Measurements from ENCODE around the gene CHRNG.
A peak's percentile ranks its signal among the peaks of the same experiment; 100 is the strongest.

CHRNG gene

DNA sequence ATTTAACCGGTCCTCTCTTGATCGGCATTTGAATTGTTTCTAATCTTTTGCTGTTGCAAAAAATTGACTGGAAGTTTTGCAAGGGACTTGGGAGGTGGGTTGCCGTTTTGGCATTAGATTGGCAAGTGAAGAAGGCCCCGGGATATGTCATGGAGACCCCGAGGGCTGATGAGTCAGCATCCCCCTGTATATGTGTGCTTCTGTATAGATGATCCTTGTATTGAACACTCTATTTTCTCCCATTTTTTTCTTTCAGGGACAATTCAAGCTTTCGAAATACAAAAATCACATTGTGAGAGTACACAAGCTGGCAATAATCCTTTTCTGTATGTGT lies 41.1 kb downstream of the CHRNG start:
- no peak for DNase-seq

DNA sequence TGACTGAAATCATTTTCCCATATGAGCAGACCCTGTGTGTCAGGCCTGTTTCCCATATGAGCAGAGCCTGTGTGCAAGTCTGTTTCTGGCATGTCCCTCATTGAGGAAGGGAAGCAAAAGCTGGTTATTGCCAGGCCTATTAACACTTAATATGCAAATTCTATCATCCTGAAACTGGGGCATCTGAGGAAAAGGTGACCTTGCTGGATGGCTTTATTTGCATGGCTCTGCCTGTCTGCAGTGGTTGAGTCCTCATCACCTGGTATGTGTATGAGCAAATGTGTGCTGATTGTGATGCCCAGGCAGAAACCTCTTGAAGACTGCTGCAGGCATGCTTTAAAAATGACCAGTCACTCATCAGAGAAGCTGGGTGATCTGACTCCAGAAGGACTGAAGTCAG lies 42.2 kb downstream of the CHRNG start:
- DNase-seq, result no peak

DNA sequence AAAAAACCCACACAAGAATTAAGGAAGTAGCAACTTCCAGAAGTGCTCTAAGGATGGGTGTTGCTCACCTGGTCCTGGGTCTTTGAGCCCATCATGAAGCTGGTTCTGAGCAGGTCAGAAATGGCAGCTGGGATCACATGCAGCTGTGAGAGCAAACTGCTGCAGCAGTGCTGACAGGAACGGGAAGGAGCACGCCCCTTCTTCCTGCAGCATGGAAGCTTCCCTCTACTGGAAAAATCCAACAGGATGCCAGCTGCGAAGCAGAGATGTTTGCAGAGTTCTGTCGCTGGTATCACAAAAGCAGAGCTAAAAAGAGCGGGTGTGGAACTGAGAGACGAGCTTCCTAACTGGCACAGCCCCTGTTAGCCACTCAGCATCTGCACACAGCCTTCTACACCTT lies 44.7 kb downstream of the CHRNG start:
- no peak for DNase-seq

DNA sequence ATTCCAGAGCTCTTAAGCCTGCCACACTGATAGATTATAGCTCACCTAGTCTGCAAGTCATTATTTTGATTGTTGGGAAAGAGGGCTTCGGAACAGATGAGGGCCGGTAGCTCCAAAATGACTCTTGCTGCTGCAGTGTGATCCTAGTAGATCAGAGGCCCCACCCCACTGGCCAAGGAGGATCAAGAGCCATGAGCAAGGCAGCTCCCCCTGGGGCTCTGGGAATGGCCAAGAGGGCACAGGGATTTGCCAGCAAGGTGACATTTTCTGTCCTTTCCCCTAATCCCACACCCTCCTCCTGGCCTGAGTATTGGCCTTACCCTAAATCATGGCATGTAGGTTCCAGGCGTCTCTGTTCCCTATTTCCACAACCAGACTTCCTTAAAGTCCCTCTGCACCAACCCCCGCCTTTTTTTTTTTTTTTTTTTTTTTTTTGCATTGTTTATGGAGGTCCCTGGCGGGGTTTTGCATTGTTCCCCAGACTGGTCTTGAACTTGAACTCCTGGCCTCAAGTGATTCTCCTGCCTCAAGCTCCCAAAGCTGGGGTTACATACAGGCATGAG lies 47.5 kb downstream of the CHRNG start:
- no peak for DNase-seq

DNA sequence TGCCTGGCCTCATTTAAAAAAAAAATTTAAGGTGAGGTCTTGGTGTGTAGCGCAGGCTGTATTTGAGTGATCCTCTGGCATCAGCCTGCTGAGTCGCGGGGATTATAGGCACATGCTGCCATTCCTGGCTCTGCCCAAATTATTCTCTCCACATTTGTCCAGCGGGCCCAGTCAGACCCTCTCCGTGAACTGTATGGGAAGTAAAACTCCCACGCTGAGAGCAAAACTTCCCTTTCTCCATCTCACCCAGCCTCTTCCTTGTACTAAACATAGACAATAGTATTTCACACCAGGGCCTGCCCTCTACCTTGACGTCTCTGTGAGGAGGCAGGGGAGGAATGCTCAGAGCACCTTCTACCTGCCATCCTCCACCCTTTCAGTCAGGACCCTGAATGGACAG lies 48.0 kb downstream of the CHRNG start:
- no peak for DNase-seq

DNA sequence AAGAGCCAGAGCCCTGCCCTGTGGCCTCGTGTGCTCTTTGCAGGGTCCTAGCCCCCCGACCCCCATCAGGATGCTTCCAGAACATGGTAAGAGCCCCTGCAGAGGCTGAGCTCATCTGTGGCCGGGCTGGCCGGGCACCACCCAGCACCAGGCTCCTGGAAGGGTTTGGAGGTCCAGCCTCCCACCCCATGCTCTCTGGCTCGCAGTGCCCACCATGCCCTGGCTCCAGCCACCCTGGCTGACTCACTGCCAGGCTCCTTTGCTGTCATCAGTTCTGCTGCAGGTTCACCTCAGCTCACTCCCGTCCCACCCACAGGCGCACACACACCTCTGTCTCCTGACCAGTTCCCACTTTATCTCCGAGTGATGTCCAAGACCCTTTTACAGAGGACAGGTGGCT lies 48.5 kb downstream of the CHRNG start:
- no peak for DNase-seq

DNA sequence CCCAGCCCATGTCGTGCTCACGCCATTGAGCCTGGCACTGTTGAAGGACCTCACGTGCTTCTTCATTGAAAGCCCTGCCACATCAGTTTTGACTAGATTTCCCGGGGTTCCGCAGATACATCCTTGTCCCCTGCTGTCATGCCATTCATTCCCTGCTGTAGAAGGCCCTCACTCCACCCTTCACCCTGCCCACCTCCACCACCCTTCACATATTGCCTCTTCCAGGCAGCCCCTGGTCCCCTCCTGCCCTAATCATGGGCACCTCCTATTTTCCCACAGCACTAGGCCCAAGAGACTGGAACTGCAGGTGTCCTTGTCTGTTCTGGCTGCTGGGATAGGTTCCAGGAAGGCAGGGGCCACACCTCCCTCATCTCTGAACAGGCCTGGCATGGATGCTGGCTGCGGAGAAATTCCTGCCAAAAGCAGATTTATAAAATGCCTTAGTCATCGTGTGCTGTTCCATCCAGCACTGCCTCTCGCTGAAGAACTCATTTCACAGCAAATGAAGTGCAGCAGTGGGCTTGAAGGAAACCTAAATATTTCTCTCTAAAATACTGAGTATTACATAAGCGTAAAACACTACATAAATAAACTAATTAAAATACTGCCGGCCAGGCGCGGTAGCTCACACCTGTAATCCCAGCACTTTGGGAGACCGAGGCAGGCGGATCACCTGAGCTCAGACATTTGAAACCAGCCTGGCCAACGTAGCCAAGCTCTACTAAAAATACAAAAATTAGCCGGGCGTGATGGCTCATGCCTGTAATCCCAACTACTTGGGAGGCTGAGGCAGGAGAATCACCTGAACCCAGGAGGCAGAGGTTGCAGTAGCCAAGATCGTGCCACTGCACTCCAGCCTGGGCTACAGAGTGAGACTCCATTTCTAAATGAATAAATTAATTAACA lies 49.4 kb downstream of the CHRNG start:
- DNase-seq, result peak; percentile 57

DNA sequence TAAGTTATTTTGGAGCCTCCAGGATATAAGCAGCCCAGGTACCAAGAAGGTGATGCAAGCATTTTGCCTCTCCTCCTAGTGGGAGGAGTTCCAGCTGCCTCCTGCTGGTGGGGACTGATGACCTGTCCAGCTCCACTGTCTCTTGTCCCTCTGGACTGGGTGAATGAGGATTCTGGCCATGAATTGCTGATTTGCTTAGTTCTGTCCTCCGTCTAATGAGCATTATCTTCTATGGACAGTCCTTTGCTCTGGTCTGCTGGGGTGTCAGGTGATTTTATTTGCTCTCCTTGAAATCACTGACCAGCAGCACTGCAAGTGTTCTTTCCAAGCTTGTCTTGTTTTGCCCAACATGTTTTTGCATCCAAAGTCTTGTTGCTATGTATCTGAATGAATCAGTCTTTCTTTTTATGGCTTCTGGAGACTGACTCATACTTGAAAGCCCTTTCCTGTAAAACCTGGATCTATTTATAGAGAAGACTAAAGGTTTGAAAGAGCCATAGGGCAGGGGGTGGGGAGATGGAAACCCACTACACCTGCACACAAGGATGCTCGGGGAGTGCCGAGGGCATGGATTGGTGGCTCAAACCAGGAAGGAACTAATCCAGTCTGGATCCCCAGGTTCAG lies 53.4 kb downstream of the CHRNG start:
- peak; percentile 59 for DNase-seq

DNA sequence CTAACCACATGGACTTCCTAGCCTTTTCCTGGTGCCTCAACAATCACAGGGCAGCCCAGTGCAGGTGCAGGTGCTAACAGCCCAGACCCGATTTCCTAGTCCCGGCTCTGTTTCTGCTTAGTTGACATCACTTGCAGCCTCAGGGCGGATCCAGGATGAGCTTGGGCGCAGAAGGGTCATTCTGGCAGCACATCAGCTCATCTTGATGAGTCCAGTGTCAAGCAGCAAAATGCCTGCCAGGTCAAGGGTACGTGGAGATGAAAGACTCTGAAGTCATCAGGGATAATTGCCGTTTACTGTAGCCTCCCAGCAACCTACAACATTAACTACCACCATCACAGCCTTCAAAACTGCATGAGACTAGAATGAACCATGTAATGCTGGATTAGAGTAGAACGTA lies 54.5 kb downstream of the CHRNG start:
- DNase-seq, result no peak

Measured in fibroblast of skin of right biceps (primary cell).